ENCODE results near the gene NRROS. TPM values are rescaled to one million over a fixed set of nuclear protein-coding genes. Genes with fewer than 3 reads are reported as not detected.
A peak's percentile ranks its signal among the peaks of the same experiment; 100 is the strongest.

NRROS gene
- total RNA-seq, 1 donor from 2014 or later, result 0.40 TPM

DNA sequence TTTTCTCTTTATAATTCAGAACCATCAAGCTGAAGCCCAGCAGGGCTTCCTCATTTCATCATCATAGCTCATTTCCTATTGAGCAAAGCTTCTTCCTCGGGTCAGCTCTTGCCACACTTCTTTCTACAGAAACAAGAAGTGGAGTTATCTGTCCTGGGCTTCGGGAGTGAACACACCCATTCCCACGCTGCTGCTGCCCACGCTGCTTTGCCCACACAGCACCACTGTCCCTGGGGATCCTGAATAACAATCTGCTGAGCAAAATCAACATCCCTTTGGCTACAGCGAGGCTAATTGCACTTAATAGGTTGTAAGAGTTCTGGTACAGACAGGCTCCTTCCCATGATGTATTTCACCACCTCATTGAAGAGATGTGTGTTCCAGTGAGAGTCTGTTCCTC lies 48.9 kb downstream of the NRROS start:
- peak; percentile 58 for ATAC-seq

DNA sequence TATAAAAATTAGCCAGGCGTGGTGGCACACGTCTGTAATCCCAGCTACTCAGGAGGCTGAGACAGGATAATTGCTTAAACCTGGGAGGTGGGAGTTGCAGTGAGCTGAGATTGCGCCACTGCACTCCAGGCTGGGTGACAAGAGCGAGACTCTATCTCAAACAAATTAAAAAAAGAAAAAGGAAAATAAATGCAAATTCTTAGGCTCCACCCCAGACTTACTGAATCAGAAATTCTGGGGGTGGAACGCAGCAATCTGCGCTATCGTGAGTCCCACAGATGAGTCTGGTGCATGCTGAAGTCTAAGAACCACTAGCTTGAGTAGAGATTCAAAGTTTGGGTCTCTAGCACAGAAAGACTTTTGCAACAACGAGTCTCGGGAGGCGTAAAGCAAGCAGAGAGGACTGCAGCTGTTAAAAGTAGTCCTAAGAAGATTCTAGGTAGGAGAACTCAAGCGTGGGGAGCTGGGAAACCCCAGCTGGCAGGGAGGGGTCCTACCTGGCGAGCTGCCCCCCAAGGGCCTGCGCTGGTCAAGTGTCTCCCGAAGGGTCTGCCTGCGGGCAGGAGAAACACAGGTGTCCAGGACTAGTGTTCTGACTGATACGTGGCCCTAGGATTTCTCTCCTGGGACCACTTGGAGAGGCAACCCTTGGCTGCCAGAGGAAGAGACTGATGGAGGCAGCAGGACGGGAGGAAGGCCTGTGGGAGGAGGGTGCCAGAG lies 50.6 kb downstream of the NRROS start:
- no peak for ATAC-seq

DNA sequence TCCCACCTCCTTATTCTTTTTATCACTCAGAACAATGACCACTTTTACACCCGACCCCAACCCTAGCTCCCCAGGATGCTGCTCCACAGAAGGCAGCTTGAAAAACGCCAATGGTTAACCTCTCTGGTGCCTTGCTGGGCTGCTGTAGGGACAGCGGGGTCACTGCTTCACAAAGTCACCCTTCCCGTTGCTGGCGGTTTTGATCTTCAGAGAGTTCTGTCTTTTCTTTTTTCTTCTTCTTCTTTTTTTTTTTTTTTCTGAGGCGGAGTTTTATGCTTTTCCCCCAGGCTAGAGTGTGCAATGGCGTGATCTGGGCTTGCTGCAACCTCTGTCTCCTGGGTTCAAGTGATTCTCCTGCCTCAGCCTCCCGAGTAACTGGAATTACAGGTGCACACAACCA lies 51.9 kb downstream of the NRROS start:
- no peak for ATAC-seq

DNA sequence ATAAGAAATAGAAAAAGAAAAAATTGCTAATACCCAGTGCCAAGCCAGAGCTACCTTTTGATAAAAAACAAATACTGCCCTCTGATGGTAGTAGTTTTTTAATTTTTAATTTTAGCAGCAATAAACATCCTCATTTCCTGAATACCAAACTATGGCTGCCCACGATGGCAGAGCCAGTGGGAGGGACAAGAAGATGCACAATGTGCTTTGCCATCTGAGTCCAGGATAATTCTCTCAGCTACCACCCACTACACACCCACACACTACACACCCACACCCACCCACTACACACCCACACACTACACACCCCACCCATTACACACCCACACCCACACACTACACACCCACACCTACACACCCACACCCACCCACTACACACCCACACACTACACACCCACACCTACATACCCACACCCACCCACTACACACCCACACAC lies 54.7 kb downstream of the NRROS start:
- no peak for ATAC-seq

DNA sequence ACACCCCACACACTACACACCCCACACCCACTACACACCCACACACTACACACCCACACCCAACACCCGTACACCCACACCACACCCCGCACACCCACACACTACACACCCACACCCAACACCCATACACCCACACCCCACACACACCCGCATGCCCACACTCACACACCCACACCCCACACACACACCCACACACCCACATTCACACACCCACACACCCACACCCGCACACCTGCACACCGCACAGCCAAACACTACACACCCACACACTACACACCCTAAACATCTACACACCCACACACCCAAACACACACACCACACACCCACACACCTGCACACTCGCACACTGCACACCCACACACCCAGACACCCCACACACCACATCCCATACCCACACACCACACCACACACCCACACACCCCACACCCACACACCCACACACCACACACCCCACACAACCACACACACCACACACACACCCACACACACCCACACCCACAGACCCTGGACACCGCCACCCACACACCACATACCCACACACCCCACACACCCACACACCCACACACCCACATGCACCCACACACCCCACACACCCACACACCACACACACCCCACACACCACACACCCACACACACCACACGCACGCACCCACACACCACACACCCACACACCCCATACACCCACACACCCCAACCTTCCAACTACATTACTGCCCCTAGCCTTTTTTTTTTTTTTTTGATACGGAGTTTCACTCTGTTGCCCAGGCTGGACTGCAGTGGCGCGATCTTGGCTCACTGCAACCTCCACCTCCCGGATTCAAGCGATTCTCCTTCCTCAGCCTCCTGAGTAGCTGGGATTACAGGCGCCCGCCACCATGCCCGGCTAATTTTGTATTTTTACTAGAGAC lies 55.7 kb downstream of the NRROS start:
- peak; percentile 41 for ATAC-seq

DNA sequence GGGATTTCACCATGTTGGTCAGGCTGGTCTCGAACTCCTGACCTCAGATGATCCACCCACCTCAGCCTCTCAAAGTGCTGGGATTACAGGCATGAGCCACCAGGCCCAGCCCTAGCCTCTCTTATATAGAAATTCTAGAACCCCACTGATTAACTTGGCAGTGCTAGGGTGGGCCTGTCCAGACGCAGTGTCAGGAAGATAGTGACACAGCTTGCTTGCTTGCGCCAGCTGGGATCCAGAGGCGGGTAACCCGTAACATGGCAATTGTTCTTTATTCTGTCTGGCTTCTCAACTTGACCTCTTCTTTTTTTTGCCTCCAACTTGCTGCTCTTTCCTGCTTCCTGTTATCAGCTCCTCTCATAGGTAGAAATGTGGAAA lies 56.3 kb downstream of the NRROS start:
- no peak for ATAC-seq

DNA sequence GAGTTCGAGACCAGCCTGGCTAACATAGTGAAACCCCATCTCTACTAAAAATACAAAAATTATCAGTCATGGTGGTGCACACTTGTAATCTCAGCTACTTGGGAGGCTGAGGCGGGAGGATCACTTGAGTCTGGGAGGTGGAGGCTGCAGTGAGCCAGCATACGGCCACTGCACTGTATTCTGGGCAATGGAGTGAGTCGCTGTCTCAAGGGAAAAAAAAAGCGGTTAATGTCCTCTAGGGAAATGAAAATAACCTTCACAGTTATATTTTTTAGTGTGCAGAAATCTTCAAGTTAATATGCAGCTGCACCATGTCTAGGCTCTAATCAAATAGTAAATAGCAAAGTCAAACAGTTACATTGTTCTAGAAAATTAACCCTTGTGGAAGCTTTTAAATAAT lies 57.8 kb downstream of the NRROS start:
- no peak for ATAC-seq

DNA sequence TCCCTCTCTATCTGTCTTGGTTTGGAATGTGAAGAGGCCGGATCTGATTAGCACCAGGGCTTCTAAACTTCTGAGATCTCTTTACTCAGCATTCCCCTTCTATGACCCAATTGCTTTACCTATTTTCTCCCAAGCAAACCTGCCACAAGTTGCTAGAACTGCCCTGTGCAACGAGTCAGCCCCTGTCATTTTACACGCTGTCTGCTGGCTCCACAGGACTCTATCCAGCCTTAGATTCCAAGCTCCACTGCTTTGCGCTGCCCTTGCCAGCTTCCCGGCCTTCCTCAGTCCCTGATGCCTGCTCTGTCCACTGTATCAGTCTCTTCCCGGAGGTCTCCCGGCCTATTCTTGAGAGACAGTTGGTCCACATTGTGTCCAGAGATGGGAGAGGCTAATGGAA lies 60.3 kb downstream of the NRROS start:
- ATAC-seq, result no peak

DNA sequence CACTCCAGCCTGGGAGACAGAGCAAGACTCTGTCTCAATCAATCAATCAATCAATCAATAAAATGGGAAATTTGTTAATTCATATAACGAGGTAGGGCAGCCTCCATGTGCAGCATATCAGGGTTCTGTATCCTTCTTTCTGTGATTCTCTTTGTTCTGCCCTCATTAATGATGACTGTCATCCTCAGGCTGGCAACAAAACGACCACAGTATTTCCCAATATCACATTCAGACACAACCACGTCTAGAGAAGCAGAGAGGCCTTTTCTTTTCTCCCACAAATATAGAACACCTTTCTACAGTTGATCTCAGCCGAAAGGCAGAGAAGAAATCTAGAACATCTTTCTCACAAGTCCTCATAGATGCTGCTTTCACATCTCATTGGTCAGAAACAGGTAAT lies 61.3 kb downstream of the NRROS start:
- no peak for ATAC-seq

DNA sequence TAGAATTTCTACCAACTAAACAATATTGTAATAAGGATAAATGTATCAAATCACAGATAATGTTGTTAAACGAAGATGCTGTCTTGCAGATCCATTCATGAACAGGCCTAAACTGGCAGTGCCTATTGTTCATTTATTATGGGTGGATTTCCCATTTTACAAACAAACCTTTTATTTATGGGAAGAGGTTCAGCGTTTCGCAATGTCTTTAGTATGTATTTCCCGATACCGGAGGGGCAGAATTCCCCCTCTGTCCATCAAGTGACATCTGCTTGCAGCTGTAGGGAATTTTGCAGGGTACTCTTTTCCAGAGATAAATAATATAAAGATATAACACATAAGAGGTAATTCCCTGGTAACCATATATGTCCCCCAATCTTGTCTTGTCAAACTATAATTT lies 66.8 kb downstream of the NRROS start:
- no peak for ATAC-seq

DNA sequence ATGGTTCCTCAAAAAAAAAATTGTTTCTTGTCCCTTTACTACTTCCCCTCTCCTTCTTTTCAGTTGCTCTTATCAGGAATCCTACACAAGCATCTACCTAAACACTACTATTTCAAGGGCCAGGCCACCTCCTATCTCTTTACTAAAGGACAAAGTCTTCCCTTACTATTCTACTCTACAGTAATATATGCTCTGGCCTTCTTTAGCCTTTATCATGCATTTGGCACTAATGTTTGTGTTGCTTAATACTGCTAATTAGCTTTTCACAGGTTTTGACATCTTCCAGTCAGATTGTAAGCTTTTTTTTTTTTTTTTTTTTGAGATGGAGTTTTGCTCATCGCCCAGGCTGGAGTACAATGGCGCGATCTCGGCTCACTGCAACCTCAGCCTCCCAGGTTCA lies 67.2 kb downstream of the NRROS start:
- ATAC-seq, result no peak

DNA sequence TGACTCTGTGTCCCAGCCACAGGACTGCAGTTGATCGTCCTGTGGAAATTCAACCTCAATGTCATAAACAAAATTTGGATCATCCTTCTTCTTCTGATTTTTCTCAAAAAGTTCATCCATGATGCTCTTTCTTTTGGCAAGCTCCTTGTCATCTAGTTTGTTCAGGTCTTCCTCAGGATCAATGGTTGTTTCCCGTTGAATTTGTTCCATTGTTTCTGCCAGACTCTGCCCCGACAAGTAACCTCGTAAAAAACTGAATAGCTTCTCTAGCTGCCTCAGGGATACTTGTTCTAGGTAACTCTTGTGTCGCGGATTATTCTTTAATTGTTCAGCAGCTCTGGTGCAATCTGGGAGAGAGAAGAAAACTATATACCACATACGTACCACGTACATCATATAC lies 68.1 kb downstream of the NRROS start:
- ATAC-seq, result peak; percentile 8

DNA sequence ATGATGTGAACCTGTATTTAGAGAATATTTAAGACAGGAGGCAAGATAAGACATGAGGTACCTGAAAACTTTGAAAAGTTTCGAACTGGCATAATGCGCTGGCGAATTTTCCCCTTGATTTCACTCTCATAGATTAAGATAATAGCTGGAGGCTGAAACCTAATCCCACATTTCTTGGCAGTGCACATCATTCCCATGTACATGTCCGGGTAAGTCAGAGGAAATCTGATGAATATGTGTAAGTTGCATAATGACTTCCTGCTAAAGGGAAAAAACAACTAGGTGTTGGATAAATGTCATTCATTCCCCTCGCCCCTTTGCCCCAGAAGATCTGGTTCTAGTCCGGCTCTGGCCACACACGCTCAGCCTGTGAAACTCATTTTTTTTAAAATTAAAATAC lies 69.0 kb downstream of the NRROS start:
- peak; percentile 43 for ATAC-seq

Other genes with a start within 250 kb of the NRROS start
- 31.9 TPM for gene UBXN7, start 207.3 kb upstream of the NRROS start, total RNA-seq
- 15.8 TPM for gene RNF168, start 135.9 kb upstream of the NRROS start, total RNA-seq
- not detected for gene SMCO1, start 124.3 kb upstream of the NRROS start, total RNA-seq
- 13.7 TPM for gene WDR53, start 71.1 kb upstream of the NRROS start, total RNA-seq
- gene FBXO45, start 71.0 kb upstream of the NRROS start, total RNA-seq, result 12.1 TPM
- 1.0 TPM for gene CEP19, start 72.6 kb downstream of the NRROS start, total RNA-seq
- 20.0 TPM for gene PIGX, start 72.7 kb downstream of the NRROS start, total RNA-seq
- gene PAK2, start 100.2 kb downstream of the NRROS start, total RNA-seq, result 36.5 TPM
- 16.1 TPM for gene SENP5, start 228.2 kb downstream of the NRROS start, total RNA-seq